Non-pigmented ciliary epithelial cell (primary cell): ENCODE results near the gene PLPPR4.
"Not testable (repeated sequence)": the region's sequence is repeated elsewhere in the genome, so short reads cannot be mapped to it uniquely, and the experiment has no call there.

Source experiments
- DNase-seq: peaks from one replicate; pipeline ENCODE4 v3.0.0-alpha.2; 2010; ENCODE audit warnings: low read depth

The PLPPR4 gene

DNA sequence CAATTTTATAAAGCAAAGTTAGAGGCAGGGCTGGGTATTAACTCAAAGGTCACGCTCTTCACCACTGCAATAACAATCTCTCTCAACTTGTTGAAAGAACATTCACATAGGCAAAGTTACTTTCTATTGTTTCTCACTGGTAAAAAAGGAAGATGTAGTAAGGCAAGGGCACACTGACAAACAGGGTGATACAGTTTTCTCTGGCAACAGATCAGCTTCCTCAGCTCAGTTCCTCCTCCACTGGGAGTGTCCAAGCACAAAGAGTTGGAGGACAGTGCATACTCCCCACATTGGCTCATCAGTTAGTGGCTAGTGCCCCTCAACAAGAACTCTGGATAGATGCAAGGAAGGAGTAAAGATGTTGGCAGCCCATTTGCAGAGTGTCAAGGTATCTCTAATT, 3.7 kb downstream of the PLPPR4 start:
- no peak for DNase-seq

DNA sequence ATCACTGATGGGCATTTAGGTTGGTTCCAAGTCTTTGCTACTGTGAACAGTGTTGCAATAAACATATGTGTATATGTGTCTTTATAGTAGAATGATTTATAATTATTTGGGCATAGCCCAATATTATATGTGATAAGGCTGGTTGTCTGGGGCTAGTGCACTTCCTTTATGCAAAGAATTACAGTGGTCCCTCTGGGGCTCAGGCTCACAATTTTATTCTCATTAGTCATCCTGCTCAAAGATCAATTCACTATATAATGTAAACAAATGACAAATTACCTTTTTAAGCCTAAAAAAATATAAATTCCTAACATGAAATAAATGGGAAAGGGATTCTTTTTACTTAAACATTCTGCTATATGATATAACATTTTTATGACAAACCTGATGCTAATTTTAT, 5.0 kb downstream of the PLPPR4 start:
- DNase-seq = no peak

DNA sequence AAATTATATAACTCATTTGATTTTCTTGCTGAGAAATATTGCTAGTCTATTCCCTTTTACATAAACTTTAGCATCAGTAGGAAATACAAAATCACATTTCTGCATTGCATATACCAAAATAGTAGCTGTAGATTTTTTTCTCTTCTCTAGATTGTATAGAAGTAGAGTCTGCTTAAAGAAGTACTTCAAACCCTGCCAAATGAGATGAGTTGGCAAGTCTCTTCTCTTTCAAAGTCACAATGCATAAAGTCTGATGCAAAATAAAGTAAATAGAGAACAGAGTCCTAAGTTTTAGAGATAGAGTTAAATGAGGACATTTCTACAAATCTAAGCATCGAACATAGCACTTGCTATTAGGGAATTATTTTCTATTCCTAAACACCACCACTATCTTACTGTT, 6.4 kb downstream of the PLPPR4 start:
- DNase-seq = no peak

DNA sequence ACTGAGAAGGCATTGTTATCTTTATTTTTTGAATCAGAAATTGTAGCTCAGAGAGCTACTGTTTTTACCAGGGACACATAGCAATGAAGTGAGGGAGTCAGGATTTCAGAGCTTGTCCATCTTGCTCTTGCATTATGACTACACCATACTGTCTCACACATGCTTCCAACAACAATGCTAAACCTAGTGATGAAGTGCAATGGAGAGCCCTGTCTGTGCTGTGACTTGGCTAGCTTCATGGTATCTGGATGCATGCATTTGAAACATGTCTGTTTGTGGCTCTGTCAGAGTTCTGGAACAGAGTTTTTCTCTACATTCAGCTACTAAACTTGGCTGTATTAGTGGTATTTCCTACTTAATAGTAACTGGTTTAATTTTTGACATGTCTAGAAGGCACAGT, 7.0 kb downstream of the PLPPR4 start:
- DNase-seq = no peak

DNA sequence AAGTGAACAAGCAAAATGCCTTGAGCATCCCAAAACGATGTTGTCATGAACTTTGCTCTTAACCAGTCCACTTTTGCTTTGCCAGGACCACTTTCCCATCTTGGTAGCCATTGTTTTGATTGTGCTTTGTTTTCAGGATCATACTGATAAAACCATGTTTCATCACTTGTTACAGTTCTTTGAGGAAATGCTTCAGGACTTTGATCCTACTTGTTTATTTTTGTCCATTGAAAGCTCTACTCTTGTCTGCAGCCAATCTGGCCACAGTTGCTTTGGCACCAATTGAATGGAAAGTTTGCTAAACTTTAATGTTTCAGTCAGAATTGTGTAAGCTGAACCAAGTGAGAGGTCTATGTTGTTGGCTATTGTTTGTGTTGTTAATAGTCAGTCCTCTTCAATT, 12.8 kb downstream of the PLPPR4 start:
- DNase-seq = no peak

DNA sequence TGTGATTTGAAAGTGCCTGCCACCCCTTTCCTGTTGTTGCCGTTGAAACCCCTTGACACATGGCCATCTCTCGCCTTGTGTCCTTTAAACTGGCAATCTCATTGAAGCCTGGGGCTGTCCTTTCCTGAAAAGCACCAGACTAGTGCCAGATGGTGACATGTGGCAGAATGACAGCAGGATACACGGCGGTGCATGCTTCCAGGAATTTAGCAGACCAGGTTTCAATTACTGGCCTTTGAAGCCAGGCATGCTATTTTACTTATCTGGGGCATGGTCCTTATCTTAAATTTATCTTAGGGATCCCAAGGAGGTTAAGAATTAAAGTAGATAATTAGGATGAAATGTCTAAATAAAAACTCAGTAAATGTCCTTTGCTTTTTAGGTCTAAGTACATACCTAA, 15.2 kb downstream of the PLPPR4 start:
- DNase-seq = no peak

DNA sequence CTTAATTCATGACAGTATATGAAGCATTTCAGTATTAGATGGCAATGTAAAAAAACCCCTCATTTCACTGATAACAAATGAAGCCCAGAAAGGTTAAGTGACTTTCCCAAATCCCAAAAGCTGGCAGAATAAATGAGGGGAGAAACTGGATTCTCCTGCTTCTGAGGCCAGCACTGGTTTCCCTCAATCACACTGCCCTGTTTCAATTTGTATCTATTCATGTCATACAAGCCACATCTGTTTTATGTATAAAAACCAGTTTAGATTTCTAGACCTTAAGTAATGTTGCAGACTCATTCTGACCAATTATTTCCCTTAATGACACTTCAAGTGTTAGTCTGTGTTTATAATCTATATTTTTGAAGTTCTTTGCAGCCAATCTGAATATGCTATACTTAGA, 16.8 kb downstream of the PLPPR4 start:
- DNase-seq = no peak

DNA sequence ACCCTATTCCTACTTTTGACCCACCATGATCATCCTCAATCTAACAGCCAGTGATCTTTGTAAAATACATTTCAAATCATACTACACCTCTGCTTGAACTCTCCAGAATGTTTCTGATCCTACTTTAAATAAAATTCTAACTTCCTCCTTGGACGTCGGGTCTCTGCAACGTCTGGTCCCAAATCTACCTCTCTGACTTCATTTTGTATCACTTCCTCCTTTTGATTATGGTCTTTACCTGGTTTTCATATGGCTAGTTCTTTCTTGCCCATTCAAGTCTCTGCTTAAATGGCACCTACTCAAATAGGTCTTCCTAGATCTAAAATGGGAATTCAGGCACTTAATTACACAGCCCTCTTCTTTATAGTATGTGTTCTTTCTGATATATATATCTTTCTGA, 18.2 kb downstream of the PLPPR4 start:
- DNase-seq = no peak

DNA sequence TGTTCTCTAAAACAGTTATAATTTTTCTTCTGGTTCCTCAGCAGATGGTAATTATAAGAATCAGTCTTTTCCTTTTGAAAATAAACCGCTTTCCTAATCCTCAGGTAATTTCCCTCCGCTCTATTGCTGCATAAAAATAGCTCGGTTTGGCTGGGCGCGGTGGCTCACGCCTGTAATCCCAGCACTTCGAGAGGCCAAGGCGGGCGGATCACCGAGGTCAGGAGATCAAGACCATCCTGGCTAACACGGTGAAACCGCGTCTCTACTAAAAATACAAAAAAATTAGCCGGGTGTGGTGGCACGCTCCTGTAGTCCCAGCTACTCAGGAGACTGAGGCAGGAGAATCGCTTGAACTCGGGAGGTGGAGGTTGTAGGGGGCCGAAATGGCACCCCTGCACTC, 19.2 kb downstream of the PLPPR4 start:
- DNase-seq = not testable (repeated sequence)

DNA sequence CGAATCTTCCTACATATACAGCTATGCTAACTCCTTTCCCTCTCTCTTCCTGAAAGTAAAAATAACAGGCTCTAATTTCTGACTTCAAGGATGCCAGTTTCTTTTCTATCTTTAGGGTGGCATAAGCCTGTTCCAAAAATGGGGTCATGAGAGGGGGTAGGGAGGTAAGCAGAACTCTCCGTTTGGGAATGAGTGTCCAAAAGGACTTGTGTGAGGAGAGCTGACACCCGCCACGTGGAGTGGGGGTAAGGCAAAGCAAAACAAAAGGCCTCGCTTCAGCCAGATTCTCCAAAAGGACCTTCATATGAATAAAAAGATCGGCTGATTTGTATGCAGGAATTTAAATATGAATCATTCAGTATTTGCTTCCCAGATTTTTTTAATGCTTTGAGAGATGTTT, 28.6 kb downstream of the PLPPR4 start:
- no peak for DNase-seq

DNA sequence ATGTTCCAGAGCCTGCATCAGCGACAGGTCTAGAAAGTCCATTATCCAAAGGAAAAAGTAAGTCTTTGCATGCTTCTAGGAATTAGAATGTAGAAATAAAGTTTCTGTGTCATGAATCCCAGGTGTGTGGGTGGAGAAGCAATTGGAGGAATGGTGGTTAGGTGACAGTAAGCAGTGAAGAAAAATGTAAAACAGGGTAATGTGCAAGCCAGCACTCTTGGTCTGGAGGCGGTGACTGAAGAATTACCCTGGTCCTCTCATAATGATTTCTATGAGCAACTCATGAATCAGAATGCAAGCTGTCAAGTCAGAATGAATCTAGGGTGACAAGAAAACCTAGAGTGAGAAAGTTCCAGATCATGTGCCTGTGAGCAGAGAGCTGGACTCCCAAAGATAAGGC, 33.6 kb downstream of the PLPPR4 start:
- DNase-seq = no peak

DNA sequence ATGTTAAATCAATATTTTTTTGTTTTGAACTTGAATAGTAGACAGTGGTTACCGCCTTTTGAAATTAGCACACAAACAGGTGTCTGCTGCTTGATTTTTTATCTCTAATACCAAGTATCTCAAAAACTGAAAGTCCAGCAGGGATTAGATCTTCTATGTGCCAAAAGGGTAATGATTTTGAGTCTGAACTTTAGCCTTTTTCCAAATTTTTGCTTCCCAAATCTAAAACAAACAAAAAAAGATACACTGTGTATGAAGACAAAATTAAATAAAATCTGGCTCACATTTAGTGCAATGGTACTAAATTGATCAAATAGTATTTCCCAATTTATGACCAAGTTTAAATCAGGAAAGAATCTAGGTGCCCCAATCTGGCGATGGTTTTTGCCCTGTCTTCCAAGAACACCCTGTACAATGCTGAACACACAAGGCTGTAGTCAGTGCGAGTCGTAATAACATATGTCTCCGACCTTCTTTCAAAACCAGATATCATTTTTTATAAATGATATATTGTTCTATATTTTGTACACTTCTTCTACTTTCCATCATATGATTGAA, 40.5 kb downstream of the PLPPR4 start:
- DNase-seq = no peak

DNA sequence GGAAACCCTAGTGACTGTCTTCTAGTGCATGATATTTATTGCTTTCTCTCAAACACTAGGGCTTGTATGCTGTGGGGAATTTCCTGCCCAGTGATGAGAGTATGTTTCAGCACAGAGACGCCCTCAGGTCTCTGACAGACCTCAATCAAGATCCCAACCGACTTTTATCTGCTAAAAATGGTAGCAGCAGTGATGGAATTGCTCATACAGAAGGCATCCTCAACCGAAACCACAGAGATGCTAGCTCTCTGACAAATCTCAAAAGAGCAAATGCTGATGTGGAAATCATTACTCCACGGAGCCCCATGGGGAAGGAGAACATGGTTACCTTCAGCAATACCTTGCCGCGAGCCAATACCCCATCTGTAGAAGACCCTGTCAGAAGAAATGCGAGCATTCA, 41.3 kb downstream of the PLPPR4 start:
- no peak for DNase-seq

DNA sequence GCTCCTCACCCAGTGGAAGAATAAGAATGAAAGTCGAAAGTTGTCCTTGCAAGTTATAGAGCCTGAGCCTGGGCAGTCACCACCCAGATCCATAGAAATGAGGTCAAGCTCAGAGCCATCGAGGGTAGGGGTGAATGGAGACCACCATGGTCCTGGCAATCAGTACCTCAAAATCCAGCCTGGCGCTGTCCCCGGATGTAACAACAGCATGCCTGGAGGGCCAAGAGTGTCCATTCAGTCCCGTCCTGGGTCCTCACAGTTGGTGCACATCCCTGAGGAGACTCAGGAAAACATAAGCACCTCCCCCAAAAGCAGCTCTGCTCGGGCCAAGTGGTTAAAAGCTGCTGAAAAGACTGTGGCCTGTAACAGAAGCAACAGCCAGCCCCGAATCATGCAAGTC, 41.8 kb downstream of the PLPPR4 start:
- no peak for DNase-seq

DNA sequence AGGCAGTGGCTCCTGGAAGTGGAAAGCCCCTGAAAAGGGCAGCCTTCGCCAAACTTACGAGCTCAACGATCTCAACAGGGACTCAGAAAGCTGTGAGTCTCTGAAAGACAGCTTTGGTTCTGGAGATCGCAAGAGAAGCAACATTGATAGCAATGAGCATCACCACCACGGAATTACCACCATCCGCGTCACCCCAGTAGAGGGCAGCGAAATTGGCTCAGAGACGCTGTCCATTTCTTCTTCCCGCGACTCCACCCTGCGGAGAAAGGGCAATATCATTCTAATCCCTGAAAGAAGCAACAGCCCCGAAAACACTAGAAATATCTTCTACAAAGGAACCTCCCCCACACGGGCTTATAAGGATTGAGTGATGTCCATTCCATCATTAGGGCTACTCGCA, 42.4 kb downstream of the PLPPR4 start:
- no peak for DNase-seq

DNA sequence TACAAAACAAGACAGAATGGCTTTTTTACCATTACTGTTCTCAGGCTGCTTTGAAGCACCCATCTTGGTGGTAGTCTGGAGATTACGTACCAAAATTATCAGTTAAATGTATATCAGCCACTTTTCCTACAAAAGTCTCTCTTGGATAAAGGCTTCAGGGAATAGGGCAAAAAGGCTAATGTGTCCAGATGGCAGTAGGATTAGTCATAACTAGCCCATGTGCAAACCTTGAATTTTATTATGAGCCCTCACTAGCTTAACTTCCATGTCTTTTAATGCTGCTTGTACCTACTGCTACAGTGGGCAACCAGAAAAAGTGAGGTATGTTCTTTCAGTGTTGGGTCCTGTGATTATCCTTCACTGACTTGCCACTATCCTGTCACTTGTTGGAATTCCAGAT, 51.0 kb downstream of the PLPPR4 start:
- no peak for DNase-seq

DNA sequence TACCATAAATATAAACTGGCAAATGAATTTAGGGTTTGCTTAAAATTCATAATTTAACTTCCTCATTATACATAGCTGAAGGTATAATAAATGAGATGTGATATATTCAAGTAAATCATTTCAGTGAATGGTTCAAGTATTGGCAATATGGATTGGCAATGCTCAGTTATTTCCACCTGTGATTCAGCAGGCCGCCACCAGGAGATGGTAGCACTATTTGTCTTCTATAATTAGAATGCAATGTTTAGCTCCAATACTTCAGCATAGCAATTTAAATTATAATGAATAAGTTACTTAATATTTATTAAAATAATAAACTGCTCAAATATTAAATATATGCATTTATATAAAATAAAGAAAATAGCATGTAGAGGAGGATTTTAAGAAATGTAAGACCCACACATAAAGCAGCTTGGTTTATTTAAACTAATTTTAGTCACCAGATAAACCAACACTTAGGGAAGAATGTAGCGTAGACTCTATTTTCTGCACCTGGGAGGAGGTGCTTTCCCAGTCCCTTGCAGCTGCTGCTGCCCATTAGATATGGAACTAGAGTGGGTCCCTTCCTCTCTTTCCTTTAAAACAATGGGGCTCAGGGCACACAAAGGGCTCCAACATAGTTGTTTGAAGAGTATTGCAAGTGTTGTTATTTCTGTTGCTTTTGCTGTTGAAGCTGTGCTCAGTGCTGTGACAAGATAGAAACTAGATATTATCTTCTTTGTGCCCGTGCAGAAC, 62.1 kb downstream of the PLPPR4 start:
- no peak for DNase-seq

DNA sequence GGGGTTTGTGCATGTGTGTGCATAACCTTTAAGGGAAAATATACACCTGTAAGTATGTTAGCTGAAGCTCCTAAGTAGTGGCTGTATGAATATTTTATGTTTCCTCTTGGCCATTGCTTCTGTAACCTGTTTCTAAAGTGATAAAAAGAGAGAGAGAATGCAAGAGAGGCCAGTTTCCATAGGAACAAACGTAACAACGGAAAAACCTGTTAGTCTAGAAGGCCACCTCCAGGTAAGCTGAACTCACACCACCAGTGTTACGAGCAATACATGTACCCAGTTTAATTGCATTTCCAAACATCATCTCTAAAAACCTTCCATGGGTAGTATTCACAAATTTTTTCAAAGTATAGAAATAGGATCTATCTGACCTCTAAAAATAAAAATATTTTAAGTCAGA, 63.1 kb downstream of the PLPPR4 start:
- no peak for DNase-seq

DNA sequence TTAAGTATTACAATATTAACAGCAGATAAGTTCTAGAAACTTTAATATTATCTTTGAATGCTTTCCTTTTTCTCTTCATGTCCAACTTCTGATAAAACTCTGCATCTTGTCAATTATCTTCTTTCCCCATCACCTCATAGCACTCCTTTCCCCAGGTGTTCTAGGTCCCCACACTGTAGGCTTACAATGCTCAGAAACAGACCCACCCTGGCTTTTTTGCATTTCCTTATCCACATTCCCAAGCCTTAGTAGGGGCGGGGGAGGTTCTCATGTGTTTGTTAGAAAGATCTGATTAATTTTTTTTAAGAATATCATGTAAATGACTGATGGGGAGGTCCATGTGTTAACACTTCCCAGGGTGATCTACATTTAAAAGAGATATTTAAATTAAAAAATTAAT, 63.9 kb downstream of the PLPPR4 start:
- no peak for DNase-seq

DNA sequence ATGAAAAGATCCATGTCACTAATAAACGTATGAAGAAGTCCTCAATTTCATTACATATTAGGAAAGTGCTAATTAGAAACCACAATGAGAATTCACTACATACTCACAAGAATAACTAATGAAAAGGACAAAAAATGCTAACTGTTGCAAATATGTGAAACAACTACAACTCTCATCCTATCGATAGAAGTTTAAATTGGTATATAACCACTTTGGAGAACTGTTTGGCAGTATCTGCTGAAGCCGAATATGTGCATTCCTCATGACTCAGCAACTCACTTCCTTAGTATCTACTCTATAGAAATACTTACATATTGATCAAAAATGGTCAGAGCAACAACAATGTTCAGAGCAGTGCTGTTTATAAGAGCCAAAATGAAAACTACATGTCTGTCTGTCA, 66.8 kb downstream of the PLPPR4 start:
- DNase-seq = no peak

DNA sequence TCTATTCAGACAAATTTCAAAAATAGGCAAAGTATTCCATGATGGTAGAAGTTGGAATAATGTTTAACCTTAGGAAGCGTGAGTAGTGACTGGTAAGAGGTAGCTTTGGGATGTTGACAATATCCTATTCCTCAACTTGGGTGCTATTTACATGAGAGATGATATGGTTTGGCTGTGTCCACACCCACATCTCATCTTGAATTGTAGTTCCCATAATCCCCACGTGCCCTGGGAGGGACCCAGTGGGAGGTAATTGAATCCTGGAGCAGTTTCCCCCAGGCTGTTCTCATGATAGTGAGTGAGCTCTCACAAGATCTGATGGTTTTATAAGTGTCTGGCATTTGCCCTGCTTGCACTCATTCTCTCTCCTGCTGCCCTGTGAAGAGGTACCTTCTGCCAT, 67.3 kb downstream of the PLPPR4 start:
- no peak for DNase-seq

DNA sequence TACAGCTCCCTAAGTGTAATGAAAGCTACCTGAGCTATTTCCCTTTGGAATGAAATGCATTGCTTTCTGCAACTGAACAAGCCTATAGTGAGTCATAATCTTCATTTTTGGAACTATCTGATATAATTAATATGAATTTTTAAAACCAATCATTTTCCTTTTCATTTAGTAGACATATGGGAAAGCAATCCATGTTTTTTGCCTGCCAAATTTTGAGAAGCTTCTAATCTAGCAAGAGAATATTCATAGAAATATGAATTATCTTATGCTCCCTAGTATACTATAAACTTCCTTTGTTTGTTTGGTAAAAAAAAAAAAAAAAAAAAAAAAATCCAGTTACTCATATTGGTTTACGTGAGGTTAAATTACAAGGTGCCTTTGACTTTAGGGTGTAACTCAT, 68.3 kb downstream of the PLPPR4 start:
- DNase-seq = no peak

DNA sequence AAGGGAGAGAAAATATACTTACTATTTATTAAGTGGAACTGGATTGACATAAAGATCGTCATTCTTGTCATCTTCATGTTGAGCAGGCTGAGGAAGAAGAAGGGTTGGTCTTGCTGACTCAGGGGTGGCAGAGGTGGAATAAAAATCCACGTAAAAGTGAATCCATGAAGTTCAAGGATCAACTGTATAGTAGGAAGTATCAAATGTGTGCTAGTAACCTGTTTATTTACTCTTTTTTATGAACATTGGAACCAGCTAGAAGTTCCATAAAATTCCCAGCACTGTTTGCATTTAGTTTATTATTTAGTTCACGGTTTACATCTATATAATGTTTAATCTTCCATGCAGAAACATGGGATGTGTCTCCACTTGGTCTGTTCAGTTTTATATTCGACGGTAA, 70.7 kb downstream of the PLPPR4 start:
- no peak for DNase-seq

DNA sequence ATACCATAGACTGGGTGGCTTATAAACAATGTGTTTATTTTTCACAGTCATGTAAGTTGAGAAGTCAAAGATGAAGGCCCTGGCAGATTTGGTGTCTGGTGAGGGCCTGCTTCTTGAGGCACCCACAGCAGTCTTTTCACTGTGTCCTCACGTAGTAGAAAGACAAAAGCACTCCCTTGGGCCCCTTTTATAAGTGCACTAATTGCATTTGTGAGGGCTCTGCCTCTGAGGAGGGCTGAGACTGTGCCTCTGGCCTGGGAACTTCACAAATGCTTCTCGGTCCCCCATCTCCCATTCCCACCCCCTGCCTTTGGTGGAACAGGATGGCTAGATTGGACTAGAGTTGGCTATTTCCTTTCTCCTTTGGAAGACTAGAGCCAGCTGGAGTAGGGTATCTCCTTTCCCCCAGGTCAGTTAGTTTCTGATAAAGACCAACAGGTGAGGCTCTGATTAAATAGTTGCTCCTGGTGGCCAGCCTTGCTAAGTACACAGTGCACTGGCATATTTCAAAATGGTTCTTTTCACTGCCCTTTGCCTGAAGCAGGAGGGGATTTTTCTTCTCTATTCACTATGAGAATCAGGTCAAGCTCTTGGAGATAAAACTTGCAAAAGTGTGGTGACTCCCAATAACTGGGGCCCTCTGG, 82.9 kb downstream of the PLPPR4 start:
- DNase-seq = no peak
